Amniotic stem cell (primary cell): ENCODE measurements around the gene TMEM52B.
"Not testable (repeated sequence)": the region's sequence is repeated elsewhere in the genome, so short reads cannot be mapped to it uniquely, and the experiment has no call there.

Source experiments
- DNase-seq: peaks from one replicate; lab custom pipeline; 2025; lab: John Stamatoyannopoulos, UW

TMEM52B gene

GRCh38 chr12:10211940-10212738 is 33.3 kb downstream of the TMEM52B start:
- DNase-seq, result peak; percentile 96

GRCh38 chr12:10212739-10213131 is 33.9 kb downstream of the TMEM52B start, which contains the start of gene GABARAPL1:
GABARAPL1 (plus strand) TSS chr12:10212877; CDS start chr12:10213130, 253 bp downstream.
- peak; percentile 43 for DNase-seq

DNA sequence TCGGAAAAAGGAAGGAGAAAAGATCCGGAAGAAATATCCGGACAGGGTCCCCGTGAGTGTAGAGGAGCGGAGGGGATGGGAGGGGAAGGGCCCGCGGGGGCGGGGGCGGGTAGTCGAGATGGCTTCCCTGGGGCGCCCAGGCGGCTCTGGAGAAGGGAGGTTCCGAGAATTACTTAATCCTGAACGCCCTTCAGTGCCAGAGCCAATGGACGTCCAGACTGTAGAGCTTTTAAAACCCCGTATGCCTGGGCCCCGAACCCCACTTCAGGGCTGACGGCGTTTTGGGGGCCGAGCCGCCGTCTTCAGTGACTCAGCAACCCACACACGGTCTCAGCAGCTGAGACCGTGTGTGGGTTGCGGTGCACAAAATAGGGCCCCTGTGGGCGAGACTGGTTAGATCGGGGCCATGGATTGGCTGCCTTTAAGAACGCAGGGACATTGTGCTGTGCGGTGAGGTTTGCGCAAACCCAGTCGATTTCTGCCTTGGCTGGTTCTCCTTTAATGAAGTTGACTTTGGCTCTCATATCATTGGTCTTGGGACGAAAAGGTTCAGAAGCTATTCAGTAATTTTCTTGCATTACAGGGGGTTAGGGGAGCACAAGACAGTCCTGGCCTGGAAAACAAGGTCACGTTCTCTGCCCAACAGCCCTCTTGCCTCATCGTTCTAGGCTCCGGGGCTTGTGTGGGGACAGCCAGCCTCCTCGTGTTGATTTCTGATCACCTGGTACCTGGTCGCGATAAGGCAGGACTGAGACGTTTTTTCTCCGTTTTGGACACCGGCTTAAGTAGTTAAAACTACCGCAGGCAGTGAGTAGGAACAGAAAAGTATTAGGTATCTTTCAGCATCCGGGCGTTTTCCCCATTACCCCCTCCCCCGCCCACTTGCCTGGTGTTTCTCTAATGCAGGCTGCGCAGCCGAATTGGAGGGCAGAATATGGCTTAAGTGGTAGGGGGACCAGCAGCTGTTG is 34.6 kb downstream of the TMEM52B start:
- DNase-seq, result no peak

DNA sequence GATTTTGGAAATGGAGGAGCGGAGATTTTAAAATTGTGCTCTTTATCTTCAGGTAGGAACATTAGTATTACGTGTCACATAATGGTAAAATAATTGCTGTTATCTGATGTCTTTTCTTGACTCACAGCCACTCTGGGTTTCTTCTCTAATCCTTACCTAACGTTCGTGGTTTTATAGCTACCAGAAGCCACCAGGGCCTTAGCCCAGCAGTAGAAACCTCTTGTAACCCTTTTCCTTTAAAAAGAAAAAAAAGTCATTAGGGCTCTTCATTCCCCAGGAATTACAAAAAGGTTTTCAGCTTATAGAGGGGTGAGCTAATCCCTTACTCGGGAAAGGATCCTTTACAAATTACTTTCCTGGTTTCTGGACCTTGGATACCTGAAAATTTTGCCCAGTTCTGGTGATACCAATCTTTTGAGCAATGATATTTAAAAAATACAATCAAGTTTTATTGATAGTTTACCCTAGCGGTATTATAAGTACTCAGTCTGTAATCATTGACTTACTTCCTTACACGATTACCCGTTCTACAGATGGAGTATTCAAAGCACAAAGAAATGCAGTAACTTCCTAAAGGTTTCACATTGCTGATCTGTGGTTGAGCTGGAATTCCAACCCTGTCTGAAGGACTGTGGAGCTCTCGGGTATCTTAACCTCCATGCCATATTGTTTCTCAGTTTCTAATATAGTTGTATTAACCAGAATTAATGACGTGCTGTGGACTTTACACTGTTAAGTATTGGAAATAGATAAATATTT is 35.5 kb downstream of the TMEM52B start:
- no peak for DNase-seq

- DNase-seq, result no peak
These were observed 36.0 kb downstream of the TMEM52B start for GRCh38 chr12:10214895-10215267.

DNA sequence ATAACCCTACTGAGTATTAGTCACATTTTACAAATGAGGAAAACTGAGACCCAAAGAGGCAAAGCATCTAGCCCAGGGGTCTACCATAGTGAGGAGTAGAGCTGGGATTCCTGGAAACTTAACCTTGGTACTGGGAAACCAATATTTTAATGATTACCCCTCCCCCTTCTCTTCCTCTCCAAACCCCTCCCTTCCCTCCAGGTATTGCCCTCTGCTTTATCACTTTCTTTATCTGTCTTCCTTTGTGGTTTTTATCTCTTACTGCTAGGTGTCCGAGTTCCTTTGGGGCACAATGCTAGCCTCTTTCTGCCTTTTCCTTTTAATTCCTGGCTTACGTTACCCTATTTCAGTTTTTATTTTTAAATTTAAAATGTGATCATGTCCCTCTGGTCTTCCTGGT is 36.6 kb downstream of the TMEM52B start:
- DNase-seq, result no peak

GRCh38 chr12:10215946-10216345 is 37.1 kb downstream of the TMEM52B start:
- DNase-seq, result not testable (repeated sequence)

DNA sequence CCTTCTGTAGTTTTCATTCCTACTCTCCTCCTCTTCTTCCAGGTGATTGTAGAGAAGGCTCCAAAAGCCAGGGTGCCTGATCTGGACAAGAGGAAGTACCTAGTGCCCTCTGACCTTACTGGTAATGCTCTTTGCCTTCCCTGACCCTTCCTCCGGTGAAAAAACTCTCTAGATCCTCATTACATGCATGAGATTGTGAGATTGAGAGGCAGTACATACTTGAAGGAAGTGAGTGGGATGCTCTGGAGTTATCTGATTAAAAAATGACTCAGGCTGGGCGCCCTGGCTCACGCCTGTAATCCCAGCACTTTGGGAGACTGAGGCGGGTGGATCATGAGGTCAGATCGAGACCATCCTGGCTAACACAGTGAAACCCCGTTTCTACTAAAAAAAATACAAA is 39.2 kb downstream of the TMEM52B start:
- DNase-seq, result no peak

GRCh38 chr12:10220398-10221077 is 41.7 kb downstream of the TMEM52B start:
- DNase-seq, result no peak

DNA sequence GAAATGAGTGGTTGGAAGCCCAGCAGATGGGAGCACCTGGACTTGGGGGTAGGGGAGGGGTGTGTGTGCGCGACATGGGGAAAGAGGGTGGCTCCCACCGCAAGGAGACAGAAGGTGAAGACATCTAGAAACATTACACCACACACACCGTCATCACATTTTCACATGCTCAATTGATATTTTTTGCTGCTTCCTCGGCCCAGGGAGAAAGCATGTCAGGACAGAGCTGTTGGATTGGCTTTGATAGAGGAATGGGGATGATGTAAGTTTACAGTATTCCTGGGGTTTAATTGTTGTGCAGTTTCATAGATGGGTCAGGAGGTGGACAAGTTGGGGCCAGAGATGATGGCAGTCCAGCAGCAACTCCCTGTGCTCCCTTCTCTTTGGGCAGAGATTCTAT is 43.0 kb downstream of the TMEM52B start:
- no peak for DNase-seq

DNA sequence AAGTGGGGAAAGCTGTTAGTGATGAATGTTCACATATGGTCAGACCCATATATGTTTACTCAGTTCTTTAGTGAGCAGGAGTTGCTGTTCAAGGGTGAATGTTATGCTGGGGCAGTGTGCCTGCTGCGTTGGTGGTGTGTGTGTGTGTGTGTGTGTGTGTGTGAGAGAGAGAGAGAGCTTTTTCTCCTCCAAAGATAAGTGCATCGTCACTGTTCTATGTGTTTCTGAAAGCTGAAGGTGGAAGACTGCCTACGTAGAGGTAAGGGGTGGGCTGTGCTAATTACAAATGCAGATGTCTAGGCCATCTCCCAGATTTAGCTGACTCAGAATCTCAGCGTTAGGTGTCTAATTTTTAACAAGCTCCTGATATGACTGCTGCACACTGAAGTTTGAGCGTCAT is 44.4 kb downstream of the TMEM52B start:
- no peak for DNase-seq

- DNase-seq, result not testable (repeated sequence)
These were observed 46.6 kb downstream of the TMEM52B start for GRCh38 chr12:10225426-10225825.

- no peak for DNase-seq
These were observed 47.3 kb downstream of the TMEM52B start for GRCh38 chr12:10226086-10226485.

- no peak for DNase-seq
These were observed 47.9 kb downstream of the TMEM52B start for GRCh38 chr12:10226731-10227130.

GRCh38 chr12:10227648-10228047 is 48.8 kb downstream of the TMEM52B start:
- no peak for DNase-seq

DNA sequence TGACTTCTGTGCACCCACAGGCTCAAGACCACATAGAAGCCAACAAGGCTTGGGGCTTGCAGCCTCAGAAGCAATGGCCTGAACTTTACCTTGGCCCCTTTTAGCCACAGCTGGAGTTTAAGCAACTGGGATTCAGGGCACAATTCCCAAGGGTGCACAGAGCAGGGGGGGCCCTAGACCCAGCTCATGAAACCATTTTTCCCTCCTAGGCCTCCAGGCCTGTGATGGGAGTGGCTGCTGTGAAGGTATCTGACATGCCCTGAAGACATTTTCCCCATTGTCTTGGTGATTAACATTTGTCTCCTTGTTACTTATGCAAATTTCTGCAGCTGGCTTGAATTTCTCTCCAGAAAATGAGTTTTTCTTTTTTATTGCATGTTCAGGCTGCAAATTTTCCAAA is 55.7 kb downstream of the TMEM52B start:
- no peak for DNase-seq

GRCh38 chr12:10235761-10236631 is 57.2 kb downstream of the TMEM52B start:
- DNase-seq, result no peak

- DNase-seq, result no peak
These were observed 57.9 kb downstream of the TMEM52B start for GRCh38 chr12:10236720-10237119.

- DNase-seq, result no peak
These were observed 59.7 kb downstream of the TMEM52B start for GRCh38 chr12:10238526-10238925.

- no peak for DNase-seq
These were observed 62.5 kb downstream of the TMEM52B start for GRCh38 chr12:10241290-10241689.
